Vagina (tissue), 2 donors: ENCODE data around the gene GTF2A1.

Experiments used
- CTCF ChIP-seq, 3 experiments: fragments of 450-650 bp in 2 of 3; fragments of 200-600 bp in 1 of 3; sonication (generic) in 1 of 3; IDR thresholded peaks; one replicate each; pipeline ENCODE4 v1.5.1; 2017 to 2019; ENCODE audit warnings: antibody characterized with exemption in 3 of 3, mild to moderate bottlenecking in 2 of 3, moderate library complexity in 2 of 3
- POLR2A ChIP-seq, 2 donors: fragments of 450-650 bp; IDR thresholded peaks; one replicate each; pipeline ENCODE4 v1.6.1; 2017; ENCODE audit warnings: antibody characterized with exemption in 2 of 2, mild to moderate bottlenecking in 2 of 2, moderate library complexity in 2 of 2
- POLR2AphosphoS5 ChIP-seq, 2 donors: sonication (generic); formaldehyde crosslinking; IDR thresholded peaks; one replicate each; pipeline ENCODE4 v1.9.0; 2017; ENCODE audit warnings: antibody characterized with exemption in 2 of 2, mild to moderate bottlenecking in 2 of 2, low read depth in 1 of 2; ENCODE audit not compliant: insufficient read depth in 1 of 2

- TF ChIP-seq POLR2A (IDR thresholded peaks at IDR 0.05) (no peak), POLR2AphosphoS5 (IDR thresholded peaks at IDR 0.05; ENCODE audit: insufficient read depth in 1 of 2, low read depth in 1 of 2) (no peak), CTCF (IDR thresholded peaks at IDR 0.05) (no peak)
Observed at GRCh38 chr14:81265636-81266169, 44.9 kb upstream of the GTF2A1 start.
